NCI-H146 (cell line): ENCODE measurements around the gene SERPINA5.
"Not testable (repeated sequence)": the region's sequence is repeated elsewhere in the genome, so short reads cannot be mapped to it uniquely, and the experiment has no call there.

Experiments
- DNase-seq: peaks from one replicate; lab custom pipeline; 2025; lab: John Stamatoyannopoulos, UW

The SERPINA5 gene

DNA sequence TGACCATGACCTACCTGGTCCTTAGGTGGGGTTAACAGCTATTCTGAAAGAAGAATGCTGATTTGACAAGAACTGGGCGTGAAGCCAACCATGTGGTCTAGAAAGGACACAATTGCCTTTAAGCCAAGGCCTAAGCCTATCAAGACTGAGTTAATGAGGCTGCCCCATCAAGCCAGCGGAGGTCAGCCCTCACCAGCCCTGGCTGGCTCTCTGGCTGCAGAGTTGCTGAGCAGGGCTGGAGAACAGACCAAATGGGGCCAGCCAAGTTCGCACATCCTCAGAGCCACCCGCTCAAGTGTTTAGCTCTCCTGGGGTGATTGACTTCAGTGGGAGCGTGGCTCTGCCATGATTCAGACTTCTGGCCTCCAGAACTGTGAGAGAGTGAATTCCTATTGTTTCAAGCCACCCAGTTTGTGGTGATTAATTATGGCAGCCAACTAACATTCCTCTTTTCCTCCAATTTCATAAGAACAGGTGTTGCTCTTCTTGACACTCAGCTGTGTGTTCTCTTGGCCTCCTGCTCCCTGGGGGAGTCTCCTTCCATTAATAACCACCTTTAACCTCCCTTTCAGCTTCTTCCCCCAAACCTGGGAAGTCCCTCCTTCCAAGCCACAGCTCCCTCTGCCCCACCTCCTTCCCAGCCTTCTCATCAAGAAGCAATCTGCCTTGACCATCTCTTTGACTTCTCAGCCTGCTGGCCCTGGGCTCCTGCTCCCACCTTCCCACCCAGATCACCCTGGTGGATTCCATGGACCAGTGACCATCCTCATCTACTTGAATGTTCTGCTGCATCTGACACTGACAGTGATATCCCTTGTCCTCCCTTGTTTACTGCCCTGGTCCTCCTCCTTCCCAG, 5.3 kb upstream of the SERPINA5 start:
- no peak for DNase-seq

DNA sequence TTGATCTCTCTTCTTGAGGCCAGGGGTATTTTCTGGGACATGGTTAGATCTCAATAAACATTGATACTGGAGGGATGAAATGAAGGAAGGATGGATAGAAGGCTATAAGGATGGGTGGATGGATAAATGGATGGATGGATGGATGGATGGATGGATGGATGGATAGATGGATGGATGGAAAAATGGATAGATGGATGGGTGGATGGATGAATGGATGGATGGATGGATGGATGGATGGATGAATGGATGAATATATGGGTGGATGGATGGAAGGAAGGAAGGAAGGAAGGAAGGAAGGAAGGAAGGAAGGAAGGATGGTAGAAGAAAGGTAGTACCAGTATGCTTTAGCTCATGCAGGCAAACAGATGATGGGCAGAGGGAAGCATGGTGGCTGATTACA, 3.8 kb upstream of the SERPINA5 start:
- DNase-seq = not testable (repeated sequence)

DNA sequence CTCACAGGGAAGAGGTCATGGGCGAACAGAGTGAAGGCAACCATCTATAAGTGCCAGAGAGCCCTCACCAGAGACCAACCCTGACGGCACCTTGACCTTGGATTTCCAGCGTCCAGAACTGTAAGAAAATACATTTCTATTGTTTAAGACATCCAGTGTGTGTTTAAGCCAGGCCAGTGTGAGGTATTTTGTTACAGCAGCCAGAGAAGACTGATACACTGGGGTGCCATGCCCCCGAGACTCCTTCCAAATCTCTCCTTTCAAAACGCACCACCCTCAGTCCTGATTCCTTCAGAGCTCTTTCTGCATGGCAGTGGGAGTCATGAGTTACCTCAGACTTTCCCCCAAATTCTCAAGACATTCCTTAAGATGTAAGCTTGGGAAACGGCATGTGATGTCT, 2.5 kb upstream of the SERPINA5 start:
- no peak for DNase-seq

DNA sequence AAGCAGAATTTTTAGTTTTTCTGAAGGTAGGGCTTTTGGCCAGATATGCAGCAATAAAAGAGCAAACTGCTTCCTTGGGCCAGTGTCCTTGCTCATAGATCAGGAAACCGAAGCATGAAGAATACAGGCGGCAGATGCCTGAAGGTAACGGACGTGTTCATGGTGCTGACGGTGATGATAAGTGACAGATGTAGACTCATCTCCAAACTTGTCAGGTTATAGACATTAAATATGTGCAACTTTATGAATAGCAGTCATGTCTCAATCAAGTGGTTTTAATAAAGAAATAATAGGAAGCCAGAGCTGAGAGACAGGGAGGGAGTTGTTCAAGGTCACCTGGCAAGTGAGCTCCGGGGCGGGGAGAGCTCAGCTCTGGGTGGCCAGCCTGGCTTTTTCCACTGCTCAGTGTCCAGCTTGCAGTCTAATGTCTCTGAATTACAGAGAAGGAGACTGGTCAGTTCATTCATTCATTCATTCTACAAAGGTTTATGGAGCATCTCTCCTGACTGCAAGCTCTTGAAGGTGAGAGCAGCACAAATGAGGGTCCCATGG, 1.0 kb downstream of the SERPINA5 start:
- no peak for DNase-seq

DNA sequence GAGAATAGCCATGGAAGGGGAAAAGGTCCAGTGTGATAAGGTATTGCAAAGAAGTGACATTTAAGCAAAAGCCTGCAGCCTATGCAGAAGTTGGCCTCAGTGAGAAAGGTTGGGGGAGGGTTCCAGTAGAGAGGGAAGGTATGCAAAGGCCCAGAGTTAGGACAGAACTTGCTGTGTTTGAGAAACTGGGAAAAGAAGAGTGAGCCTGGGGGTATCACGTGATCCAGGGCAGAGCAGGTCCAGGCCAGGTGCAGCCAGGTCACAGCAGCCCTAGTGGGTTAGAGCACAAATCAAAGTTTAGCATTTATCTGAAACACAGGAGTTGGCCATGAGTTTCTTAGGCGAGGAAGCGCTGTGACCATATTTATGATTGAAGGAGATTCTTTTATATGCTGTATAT, 1.6 kb downstream of the SERPINA5 start:
- no peak for DNase-seq

DNA sequence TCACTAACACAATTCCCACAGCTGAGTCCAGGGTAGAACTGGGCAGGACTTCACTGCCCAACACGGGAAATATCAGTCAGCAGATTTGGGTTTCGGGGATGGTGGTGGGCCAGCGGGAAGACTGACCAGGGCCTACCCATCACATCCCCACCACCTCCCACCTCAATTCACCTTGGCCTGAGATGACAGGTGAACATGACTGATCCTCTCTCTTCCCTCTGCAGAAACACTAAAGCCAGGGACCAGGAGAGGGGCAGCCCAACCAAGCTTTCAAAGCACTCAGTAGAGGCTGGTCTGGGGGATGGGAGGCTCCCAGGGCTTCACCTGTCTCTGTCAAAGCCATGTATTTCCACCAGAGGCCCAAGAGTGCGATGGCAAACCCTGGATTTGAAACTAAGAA, 2.3 kb downstream of the SERPINA5 start:
- no peak for DNase-seq

DNA sequence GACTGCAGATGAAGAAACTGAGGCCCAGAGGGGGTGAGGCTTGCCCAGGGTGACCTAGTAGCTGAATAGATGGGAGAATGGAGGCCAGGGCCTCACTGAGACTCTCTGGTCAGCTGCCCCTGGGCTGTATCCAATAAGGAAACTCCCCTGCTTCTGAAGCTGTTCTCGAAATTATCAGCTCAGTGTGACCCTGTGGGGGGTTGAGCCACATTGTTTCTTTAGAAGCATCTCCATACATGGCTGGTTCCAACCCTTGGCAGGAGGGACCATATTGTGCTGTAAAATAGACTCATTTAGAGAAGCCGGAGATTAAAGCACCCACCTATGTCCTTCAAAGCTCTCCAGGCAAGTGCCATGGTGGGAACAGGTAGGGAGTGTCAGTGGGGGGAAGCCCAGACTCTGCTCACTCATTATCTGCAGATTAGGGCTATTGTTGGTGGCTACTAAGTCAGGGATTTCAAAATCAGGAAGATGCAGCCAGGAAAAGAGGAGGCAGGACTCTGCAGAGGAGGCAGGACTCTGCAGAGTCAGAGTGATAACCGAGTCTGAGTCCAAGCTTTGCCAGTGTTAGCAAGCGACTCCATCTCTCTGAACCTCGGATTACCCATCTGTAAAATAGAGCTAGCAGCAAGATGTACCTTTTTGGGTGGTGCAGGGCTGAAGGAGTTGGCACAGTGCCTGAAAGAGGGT, 3.5 kb downstream of the SERPINA5 start:
- DNase-seq = no peak

DNA sequence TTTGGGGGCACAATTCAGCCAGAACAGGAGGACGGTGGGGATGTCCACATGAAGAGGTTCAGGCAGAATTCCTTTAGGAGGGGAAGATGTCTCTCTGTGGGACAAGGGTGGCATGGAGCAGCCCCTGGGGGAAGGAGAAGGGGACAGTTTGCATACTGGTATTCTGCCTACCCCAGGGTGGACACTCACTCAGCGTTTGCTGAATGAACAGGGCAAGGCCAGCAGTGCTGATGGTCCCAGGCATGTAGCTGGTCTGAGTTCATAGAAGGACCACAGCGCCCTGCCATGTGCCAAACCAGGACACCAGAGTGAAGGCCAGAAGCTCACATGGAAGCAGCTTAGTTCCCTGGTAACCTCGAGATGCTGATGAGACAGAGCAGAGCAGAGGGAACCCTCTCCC, 5.4 kb downstream of the SERPINA5 start:
- no peak for DNase-seq

DNA sequence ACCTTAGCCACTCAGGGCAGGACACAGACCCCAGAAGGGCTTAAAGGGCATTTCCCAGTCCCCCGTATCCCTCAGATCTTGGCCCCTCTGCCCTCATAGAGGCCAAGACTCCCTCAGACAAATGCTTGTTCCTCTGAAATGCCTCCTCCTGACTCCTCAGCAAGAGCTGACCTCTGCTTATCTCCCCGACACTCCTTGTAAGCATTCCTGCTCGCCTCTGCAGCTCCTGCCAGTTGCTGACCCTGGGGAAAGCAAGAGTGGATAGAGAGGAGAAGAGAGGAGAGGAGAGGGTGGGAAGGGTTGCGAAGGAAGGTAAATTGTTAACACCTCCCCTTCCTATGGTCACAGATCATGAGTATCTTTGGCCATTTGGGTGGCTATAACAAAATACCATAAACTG, 7.1 kb downstream of the SERPINA5 start:
- no peak for DNase-seq

DNA sequence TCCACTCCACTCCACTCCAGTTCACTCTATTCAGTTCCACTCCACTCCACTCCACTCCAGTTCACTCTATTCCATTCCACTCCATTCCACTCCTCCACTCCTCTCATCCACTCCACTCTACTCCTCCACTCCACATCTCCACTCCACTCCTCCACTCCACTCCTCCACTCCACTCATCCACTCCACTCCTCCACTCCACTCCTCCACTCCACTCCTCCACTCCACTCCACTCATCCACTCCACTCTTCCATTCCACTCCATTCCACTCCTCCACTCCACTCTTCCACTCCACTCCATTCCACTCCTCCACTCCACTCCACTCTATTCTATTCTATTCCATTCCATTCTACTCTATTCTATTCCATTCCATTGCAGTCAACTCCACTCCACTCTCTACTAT, 9.8 kb downstream of the SERPINA5 start:
- no peak for DNase-seq

DNA sequence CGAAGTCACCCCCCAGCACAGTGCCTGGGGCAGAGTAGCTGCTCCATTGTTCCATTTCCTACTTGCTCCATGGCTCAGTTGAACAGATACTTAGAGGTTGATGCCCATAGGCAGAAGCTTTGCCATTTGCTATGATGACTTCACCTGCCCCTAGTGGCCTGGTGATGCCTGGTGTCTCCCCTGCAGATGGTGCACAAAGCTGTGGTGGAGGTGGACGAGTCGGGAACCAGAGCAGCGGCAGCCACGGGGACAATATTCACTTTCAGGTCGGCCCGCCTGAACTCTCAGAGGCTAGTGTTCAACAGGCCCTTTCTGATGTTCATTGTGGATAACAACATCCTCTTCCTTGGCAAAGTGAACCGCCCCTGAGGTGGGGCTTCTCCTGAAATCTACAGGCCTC, 10.6 kb downstream of the SERPINA5 start:
- no peak for DNase-seq

DNA sequence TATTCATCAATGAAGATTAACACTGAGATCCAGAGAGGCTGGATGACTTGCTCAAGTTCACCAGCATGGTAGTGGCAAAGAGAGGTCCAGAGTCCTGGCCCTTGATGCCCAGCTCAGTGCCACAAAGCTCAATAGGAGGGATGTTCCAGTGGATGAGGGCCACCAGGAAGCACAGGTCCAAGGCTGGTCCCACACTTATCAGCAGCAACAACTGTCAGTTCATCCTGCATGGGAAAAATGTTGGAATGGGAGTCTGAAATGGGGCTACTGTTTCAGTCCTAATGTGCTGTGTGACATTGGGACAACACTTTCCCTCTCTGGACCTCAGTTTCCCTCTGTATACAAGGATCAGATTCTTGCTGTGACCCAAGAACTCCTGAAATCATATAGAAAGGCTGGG, 11.2 kb downstream of the SERPINA5 start:
- DNase-seq = no peak

DNA sequence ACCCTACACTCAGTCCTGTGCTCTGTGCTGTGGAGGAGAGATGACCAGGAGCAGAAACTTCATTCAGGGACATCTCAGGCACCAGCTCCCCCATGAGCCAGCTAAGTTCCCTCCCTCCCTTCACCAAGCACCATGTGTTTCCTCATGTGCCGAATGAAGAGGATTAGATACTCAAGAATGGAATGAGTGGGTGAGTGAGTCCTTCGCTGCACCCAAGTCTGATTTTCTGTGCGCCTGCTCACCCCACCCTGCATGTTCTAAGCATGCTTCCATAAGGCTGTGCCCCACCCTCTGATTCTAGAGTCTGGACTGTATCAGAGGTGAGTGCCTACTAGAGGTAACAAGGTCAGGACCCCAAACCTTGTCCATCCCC, 12.1 kb downstream of the SERPINA5 start:
- DNase-seq = no peak

DNA sequence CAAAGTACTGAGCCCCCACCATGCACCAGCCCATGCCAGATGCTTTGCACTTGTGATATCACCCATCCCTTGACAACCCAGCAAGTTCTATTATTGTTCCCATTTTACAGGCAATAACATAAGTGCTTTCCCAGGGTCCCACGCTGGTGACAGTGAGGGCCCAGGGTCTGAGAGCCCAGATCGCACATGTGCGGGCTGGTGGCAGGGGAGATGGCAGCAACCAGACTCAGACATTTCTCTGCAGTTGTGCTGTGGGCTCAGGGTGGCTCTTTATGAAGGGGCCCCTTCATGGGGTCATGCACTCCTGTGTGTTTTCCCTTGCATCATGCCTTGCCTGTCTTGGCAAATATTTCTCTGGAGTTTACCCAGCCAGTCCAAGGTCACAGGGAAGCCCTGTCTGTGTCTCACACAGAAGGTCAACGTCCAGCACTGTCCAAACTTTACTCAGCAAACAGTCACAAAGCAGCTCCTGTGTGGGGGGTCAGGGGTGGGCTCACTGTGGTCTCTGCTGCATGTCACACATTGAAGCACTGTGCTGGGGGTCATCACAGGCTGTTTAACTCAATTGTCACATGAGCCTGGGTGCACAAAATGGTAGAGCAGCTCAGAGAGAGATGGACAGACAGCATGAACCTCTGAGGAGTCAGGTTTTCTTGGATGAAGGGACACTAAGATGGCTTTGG, 12.7 kb downstream of the SERPINA5 start:
- no peak for DNase-seq

DNA sequence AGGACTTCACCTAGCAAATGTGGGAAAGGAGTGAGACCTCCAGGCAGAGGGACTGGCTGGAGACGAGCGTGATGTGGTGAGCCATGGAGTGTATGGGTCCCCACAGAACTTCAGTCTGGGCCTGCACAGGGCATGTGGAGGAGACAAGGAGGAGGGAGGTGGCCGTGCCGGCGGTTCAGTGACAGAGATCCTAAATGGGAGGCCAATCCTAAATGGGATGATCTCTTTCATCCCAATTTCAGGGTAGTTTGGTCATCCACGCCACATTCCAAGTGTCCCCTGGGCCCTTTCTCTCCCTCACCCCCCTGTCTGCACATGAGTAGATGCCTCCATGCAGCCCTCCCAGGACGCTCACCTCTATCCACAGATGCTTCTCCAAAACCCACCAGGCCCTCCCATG, 13.2 kb downstream of the SERPINA5 start:
- no peak for DNase-seq

DNA sequence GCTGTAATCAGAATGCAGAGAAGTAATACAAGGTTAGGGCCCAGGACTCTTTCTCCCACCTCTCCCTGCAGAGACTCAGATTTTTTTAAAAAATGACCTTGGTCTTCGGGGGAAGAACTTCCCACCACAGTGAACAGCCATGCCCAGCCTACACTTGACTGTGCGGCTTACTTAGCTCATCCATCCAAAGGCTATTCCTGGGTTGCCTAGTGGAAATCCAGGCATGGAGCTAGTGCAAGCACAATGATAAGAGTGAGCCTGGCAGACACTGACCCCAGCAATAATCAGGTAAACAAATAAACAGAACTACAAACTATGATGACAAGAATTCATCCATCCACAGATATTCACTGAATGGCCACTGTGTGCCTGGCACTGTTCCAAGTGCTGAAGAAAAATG, 14.7 kb downstream of the SERPINA5 start:
- no peak for DNase-seq

DNA sequence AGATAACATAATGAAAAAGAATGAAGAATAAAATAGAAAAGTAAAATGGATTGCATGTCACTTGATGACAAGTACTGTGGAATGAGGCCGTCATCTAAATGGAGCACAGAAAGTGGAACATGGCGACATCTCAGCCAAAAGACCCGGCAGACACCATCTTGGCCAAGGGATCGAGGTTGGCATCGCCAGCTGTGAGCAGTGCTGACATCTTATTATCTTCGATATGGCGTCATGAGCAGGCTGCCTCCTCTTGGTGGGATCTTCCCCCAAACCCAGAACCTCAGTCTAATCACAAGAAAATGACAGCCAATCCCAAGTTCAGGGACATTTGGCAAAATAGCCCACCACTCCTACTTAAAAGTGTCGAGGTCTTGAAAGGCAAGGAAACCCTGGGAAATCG, 15.1 kb downstream of the SERPINA5 start:
- DNase-seq = no peak

DNA sequence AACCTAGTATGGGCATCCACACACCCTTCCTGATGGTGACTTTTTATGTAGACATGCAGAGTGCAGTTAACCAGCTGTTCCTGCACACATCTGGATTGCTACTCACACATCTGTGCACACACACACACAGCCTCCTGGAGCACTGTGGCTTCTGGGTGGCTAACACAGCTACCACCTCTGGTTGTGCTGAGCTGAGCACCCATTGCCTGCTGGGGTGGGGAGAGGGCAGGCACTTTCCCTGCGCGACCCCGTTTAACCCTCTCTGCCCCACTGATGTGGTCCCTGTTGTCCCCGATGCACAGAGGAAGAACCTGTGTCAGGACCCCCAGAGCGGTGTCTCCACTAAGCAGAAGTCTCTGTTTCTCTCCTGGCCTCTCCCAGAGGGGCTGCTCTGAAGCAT, 16.6 kb downstream of the SERPINA5 start:
- no peak for DNase-seq

DNA sequence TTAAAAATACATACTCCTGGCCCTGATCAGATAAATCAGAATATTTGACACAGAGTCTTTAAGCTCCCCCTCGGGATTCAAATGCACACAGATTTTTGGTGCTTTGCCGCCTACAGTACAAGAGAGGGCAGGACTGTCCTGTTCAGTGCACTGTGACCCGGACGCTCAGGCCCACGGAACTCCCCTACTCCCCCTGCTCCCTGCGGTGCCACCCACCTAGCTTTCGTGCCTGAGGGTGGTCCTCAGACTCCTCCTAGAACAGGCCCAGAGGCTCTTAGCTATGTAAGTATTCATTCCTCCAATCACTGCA, 17.2 kb downstream of the SERPINA5 start:
- DNase-seq = no peak

DNA sequence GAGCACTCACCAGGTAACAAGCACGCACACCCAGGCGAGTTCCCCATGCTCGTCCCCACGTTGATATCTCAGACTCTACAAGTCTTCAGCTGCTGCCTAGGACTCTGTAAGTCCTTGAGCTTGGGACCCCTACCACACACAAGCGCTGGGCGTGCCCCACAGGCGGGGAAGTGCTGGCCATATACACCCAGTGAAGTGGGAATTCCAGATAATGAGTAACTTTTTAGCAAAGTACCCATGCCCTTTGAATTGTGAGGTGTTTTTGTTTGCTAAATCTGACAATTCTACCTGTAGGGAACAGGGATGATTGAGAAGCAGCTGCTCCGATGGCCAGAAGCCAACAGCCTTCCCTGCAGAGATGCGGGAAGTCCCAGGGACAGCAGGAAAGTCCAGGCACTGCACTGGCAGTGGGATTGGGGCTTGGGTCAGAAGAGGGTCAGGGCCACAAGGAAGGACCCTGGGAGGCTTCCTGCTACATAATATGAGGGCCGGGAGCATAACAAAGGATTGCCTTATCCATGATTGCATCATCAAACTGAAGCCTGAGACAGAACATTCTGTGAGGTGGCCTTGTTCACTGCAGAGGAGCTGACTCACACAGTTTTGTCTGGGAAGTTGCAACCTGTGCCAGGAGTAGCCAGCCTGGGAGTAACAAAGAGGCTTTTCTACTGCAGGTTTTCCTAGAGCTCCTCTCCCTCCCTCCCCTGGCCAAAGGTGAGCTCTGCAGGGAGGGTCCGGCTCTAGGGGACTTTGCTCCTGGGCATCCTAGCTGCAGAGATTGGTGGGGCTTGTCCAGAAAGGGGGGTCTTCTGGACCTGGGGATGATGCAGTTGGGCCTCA, 17.8 kb downstream of the SERPINA5 start:
- no peak for DNase-seq

DNA sequence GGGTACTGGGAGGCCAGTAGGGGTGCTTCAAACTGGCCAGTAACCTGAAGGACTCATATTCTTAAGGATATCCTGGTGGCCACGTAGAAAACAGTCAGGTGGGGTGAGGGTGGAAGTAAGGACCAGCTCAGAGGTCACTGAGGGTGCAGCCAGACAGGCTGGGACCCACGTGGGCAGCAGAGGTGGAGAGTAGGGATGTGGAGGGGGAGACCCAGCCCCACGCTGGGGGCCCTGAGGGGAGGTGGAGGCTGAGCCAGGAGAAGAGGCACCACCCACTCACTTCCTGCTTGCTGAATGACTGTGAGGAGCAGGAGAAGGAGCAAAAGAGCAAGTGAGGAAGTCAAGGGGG, 18.4 kb downstream of the SERPINA5 start:
- no peak for DNase-seq

DNA sequence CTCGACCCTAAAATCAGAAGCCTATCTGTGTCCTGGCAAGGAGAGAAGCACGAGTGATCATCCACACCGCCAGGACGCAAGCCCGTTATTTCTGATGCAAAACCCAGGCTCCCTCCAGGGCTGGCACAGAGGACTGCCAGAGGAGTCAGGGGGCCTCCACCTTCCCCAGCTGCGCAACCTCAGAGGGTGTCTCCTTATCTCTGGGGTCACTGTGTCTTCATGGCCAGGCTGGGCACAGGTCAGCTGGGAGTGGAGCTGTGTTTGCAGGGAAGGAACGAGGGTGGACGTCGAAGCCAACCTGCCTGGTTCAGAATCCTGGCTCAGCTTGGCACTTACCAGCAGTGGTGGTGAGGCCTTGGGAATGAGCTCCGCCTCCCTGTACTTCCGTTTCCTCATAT, 18.9 kb downstream of the SERPINA5 start:
- no peak for DNase-seq
